HG03520 (cell line): ENCODE measurements around the gene PROCR.
"Not testable (repeated sequence)": the region's sequence is repeated elsewhere in the genome, so short reads cannot be mapped to it uniquely, and the experiment has no call there.

Experiments
- ATAC-seq: cut with Tn5 transposase; IDR thresholded peaks from one replicate; pipeline ENCODE4 v1.9.1; 2021; ENCODE audit warnings: mild to moderate bottlenecking, moderate library complexity; ENCODE audit not compliant: unreplicated experiment

The PROCR gene

GRCh38 chr20:35171753-35172433 is at the start of gene PROCR:
Gene PROCR (plus strand): TSS chr20:35172072. CDS start chr20:35172155, 83 bp downstream.
- no peak for ATAC-seq

GRCh38 chr20:35122756-35123405 is 49.0 kb upstream of the PROCR start:
- no peak for ATAC-seq

GRCh38 chr20:35125753-35126152 is 46.1 kb upstream of the PROCR start:
- ATAC-seq, result no peak

GRCh38 chr20:35129647-35130069 is 42.2 kb upstream of the PROCR start:
- ATAC-seq, result no peak

GRCh38 chr20:35131934-35132333 is 39.9 kb upstream of the PROCR start:
- no peak for ATAC-seq

GRCh38 chr20:35133031-35133430 is 38.8 kb upstream of the PROCR start:
- no peak for ATAC-seq

GRCh38 chr20:35133735-35134134 is 38.1 kb upstream of the PROCR start:
- no peak for ATAC-seq

- ATAC-seq, result no peak
Observed at GRCh38 chr20:35134472-35134871, 37.4 kb upstream of the PROCR start.

GRCh38 chr20:35134880-35135279 is 37.0 kb upstream of the PROCR start:
- no peak for ATAC-seq

GRCh38 chr20:35135867-35136586 is 35.8 kb upstream of the PROCR start:
- ATAC-seq, result no peak

- ATAC-seq, result no peak
Observed at GRCh38 chr20:35144694-35145093, 27.2 kb upstream of the PROCR start.

GRCh38 chr20:35145141-35145564 is 26.7 kb upstream of the PROCR start:
- ATAC-seq, result no peak

GRCh38 chr20:35146299-35146919 is 25.5 kb upstream of the PROCR start:
- ATAC-seq, result no peak

GRCh38 chr20:35146920-35147574 is 24.8 kb upstream of the PROCR start, which contains the start of gene EDEM2:
Gene EDEM2 (minus strand): TSS chr20:35147336. CDS start chr20:35147258, 78 bp downstream.
- peak; percentile 71 for ATAC-seq

- ATAC-seq, result peak; percentile 15
Observed at GRCh38 chr20:35147575-35148071, 24.2 kb upstream of the PROCR start.

GRCh38 chr20:35150846-35151579 is 20.9 kb upstream of the PROCR start:
- ATAC-seq, result no peak

- ATAC-seq, result no peak
Observed at GRCh38 chr20:35151736-35152135, 20.1 kb upstream of the PROCR start.

GRCh38 chr20:35155936-35156335 is 15.9 kb upstream of the PROCR start:
- no peak for ATAC-seq

GRCh38 chr20:35156978-35157377 is 14.9 kb upstream of the PROCR start:
- ATAC-seq, result no peak

- ATAC-seq, result not testable (repeated sequence)
Observed at GRCh38 chr20:35160341-35160740, 11.5 kb upstream of the PROCR start.
